ENCODE measurements around the gene FAM110D.

DNA sequence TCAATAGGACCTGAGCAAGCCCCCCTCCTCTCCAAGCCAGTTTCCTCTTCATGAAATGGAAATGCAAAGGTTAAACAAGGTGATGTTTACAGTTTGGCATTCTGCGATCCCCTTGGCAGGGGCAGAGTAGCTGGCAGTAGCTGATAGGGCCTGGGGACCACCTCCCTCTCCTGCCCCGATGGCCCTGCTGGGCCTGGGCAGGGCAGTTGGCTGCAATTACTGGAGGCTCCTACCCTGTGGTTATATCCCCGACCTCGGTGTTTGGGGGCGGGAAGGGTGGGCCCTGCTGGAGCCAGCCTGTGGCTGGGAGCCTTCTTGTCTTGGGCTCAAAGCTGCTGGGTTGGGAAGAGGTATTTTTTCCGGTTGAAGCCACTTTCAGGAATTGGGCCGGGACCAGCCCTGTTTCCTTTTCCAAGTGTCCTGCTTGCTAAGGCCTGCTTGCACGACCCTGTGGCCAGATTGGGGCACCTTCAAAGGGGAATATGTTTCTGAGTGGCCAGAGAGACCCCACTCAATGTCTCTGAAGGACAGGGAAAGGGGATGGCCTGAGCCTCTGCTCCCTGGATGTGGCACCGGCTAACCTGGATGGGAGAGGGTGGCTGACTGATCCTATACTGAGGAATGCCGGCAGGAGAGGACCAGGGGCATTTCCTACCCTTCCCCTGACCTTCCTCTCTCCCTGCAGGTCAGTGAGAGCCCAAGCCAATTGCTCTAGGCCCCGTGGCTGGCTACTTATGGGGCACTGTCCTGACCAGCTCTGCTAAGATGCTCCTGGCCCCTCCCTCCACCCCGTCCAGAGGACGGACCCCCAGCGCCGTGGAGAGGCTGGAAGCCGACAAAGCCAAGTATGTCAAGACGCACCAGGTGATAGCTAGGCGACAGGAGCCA, 1.9 kb downstream of the FAM110D start:
- no peak for TF ChIP-seq EZH2 (IDR thresholded peaks at IDR 0.05; ENCODE audit: borderline replicate concordance, low read depth, low read length, severe bottlenecking)
- TF ChIP-seq, protein P1, sequence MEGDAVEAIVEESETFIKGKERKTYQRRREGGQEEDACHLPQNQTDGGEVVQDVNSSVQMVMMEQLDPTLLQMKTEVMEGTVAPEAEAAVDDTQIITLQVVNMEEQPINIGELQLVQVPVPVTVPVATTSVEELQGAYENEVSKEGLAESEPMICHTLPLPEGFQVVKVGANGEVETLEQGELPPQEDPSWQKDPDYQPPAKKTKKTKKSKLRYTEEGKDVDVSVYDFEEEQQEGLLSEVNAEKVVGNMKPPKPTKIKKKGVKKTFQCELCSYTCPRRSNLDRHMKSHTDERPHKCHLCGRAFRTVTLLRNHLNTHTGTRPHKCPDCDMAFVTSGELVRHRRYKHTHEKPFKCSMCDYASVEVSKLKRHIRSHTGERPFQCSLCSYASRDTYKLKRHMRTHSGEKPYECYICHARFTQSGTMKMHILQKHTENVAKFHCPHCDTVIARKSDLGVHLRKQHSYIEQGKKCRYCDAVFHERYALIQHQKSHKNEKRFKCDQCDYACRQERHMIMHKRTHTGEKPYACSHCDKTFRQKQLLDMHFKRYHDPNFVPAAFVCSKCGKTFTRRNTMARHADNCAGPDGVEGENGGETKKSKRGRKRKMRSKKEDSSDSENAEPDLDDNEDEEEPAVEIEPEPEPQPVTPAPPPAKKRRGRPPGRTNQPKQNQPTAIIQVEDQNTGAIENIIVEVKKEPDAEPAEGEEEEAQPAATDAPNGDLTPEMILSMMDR (IDR thresholded peaks at IDR 0.05; ENCODE audit: extremely low read depth in 1 of 2, insufficient read depth in 1 of 2, low read depth in 1 of 2, low read length in 2 of 2): no peak
- no peak for TF ChIP-seq POLR2AphosphoS5 (IDR thresholded peaks at IDR 0.05; ENCODE audit: insufficient read depth, low read depth, low read length)
- TF ChIP-seq, protein P2, sequence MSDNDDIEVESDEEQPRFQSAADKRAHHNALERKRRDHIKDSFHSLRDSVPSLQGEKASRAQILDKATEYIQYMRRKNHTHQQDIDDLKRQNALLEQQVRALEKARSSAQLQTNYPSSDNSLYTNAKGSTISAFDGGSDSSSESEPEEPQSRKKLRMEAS (IDR thresholded peaks at IDR 0.05; ENCODE audit: insufficient read depth, insufficient read length): no peak
- no peak for TF ChIP-seq POLR2A (IDR thresholded peaks at IDR 0.05; ENCODE audit: low read depth, low read length)
- TF ChIP-seq JUN (IDR thresholded peaks at IDR 0.05; ENCODE audit: borderline replicate concordance, insufficient read depth, insufficient read length, low read depth): no peak
- no peak for TF ChIP-seq GATA2 (IDR thresholded peaks at IDR 0.05; ENCODE audit: insufficient read depth, insufficient read length, low read depth, low read length)

Data from endothelial cell of umbilical vein (primary cell).